T-helper 1 cell (primary cell): ENCODE measurements around the gene ZBTB38.

Source experiments
- DNase-seq, 5 donors: peaks; one replicate each; pipeline ENCODE4 v3.0.0-alpha.2; 2012 to 2020

ZBTB38 gene

DNA sequence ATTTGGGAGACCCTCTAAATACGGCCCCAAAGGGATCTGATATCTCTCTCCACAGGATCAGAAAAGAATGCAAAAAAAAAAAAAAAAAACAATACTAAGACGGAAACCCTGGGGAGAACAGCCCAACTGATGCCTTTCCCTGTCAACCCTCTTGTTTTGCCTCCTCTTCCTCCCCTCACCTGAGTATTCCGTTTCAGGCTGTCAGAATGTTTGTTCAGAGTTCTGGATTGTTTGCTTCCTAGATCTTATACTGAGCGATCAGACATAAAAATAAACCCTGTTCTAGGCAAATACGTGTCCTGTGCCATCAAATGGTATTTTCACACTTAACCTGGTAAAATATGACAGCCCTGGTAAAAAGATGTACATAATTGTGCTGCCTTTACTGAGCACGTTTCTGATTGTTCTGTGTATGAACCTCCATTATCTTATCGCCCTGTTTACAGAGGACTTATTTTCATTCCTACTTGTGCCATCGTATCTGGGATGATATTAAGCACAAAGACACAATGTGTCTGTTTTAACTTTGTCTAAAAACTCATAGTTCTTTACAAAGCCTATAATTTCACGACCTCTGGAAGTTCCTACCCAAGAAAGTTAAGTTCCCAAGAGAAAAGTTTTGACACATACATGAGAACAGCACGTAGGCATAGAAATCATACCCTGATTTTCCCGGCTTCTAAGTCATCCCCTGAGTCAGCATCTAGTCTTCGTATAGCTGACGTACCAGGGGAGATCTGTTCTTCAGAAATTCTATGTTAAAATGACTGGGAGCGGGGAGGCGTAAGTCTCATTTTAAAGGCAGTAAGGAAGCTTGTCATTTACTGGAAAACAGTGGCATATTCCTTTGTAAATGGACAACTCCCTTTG lies 856 bp downstream of the ZBTB38 start:
- DNase-seq: no peak

DNA sequence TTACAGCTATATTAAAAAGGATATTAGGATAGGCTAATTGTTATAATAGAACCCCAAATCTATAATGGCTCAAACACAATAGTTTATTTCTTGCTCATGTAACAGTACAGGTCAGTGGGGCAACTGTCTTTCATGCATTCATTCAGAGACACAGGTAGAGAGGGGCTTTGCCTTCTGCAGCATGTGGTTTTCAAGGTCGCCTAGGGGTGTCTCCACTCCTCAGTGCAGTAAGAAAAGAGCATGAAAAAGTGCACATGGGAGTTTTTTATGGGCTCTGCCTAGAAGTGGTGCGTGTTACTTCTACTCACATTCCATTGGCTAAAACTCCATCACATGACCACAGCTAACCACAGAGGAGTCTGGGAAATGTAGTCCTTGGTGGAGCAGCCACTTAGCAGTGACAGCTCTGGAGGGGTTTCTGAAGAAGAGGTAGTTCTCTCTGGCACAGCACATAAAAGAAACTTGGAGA lies 1.8 kb downstream of the ZBTB38 start:
- DNase-seq: peak; percentile 9 to 85 (median 53)

DNA sequence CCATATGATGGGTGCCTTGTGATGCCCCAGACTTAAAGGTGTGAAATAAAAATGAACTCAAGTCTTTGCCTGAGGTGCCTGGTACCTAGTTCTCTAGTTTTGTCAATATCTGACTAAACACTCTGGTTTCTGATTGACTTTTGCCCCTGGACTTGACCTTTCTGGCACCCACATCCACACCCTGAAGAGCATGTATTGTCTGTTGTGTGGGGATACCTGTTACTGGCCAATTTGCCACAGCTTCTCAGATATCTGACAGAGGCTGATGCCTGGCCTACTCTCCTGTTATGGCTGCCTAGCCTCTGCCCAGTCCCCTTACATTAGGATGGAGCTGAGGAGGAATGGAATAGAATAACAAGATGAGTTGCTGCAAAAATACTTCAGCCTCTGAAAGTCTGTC lies 3.6 kb downstream of the ZBTB38 start:
- DNase-seq: no peak

DNA sequence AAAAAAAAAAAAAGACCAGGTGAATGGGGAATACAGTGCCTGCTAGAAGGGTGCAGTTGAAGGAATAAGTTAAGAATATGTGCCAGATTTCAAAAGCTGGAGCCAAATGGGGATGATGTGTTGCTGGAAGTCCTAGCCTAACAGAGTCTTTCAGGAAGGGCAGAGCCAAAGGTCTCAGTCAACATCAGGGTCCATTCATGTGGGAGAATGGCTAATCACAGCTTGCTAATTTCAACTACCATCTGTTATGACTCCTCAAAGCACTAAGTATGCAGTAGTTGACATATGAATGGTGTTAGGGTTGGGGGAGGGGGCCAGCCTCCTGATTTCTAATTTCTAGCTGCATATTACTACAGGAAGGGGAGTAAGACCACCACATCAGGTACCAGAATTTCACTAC lies 4.4 kb downstream of the ZBTB38 start:
- no peak for DNase-seq

DNA sequence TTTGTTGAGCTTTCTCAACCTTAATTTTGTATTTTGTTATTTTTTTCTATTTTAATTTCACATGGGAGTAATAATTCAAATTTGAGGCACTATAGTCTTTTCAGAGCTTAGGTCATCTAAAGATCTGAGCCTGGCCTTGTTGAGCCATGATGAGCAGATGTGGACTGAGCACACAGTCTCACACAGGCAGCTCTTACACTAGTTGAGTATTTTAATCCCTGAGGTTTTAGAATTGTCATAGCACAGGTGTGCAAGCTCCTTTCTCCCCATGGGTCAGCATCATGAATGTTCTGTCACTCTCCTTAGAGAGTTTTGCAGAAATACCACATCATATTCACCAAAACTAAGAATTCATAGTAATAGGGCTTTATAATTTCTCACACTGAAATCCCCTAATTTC lies 4.9 kb downstream of the ZBTB38 start:
- no peak for DNase-seq

DNA sequence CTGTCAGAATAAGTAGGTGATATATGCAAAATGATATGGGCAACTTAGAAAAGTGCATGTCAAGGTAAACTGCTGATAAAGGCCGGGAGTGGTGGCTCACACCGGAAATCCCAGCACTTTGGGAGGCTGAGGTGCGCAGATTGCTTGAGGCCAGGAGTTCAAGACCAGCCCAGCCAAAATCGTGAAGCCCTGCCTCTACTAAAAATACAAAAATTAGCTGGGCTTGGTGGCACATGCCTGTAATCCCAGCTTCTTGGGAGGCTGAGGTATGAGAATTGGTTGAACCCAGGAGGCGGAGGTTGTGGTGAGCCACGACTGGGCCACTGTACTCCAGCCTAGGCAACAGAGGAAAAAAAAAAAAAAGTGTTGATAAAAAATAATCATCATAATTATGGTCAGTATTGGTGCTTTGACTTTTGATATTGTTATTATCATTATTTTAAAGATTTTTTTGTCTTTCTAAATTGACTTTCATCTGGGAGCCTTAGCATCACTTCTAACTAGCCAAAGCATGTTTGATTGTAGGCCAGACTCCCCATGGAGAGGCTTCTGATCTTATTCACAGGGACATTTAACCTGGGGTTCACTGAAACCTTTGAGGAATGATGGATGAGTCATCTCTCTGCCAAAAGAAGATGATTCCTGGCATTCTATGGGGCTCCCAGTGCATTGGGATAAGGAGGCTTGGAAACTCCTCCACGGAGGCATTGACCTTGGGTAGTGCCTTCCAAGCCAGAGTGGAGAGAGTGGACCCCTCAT lies 5.6 kb downstream of the ZBTB38 start:
- DNase-seq: no peak

DNA sequence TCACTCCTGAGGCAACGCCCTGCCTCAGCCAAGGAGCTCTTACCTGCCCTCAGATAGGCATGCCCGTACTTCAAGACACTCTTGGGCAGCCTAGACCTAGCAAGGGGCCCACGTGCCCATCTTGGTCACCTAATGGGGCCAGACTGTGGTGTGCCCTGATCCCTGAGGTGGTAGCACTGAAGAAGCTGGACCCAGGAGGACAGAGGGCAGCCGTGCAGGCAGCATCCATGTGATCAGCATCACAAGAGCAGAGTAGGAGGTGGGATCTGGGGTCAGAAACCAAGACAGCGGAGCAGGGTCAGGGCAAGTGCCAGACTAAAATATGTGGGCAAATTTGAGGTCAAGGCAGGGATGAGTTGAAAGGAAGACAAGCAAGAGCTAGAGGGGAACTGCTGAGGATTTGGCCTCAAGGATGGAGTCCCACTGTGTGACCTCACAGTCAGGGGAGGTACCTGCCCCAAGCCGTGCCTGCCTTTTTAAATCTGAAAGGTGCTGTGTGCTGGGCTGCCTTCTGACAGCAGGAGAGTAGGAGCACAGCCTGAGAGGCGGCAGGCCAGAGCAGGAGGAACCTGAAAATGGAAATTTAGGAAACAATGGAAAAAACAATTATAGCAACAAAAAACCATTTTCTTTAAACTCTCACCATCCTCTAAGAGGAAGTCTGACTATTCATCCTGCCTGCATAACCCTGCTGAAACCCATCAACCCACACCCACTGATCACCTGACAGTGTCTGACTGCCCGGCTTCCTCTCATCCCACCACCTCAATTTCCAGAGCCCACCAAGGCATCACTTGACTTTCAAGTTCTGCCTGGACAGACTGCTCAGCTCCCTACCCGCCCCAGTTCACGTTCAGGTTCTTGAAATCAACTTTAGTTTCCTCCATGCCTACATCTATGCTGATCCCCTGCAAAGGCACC lies 7.3 kb downstream of the ZBTB38 start:
- no peak for DNase-seq

DNA sequence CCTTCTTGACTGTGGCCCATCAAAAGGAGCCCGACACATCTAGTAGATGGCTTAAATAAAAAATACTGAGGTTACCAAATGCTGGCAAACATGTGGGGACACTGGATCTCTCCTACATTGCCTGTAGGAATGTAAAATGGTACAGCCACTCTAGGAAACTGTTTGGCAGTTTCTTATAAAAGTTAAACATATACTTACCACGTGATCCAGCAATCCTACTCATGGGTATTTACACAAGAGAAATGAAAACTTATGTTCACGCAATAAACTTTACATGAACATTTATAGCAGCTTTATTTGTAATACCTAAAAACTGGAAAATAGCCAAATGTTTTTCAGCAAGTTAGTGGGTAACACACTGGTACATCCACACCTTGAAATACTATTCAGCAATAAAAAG lies 9.1 kb downstream of the ZBTB38 start:
- no peak for DNase-seq

DNA sequence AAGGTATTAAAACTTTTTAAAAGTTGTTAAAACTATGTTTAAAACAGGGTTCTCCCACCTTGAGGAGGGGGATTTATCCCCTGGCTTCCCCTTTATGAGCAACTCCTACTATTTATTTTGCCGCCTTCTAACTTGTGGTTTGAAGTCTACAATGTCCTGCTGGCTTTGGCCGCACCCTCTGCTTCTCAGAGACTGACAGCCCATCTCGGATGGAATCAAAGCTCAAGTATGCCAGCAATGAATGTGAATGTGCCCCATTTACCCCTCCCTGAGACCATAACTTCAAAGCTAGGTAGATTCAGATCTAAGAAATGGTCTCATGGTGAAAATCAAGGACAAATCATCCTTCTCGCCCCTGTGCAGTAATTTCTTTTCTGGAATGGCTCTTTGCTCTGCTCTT lies 10.3 kb downstream of the ZBTB38 start:
- DNase-seq: no peak

DNA sequence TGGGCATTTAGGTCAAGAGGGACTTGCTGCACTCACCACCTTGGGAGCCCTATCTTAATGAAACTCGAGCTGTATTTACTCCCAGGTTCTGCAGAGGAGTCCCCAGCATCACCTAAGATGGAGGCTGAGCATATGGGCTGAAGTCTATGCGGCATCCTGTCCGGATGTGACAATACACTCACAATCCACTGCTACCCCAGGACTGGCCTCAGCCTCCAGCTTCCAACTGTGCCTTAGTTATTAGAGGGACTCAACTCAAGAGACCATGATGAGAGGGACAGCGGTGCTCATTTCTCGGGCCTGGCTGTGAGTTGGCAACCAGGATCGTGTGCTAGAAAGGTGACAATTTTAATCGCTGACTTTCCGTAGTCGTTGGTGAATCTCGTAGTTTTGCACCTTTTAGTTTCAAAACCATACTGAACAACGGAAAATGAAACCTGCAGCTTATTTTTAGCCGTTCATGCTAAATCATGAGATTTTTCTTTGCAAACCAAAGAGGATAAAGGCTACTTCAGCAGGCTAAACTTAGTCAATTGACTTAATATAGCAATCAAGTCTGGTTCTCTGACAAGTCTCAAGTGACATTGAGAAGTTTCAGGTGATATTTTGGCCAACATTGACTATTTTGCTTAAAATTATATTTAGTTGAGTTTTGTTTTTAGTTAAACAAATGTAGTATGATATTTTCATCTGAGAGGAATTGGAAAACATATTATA lies 11.1 kb downstream of the ZBTB38 start:
- peak in 1 of 5 donors; percentile 75 for DNase-seq

DNA sequence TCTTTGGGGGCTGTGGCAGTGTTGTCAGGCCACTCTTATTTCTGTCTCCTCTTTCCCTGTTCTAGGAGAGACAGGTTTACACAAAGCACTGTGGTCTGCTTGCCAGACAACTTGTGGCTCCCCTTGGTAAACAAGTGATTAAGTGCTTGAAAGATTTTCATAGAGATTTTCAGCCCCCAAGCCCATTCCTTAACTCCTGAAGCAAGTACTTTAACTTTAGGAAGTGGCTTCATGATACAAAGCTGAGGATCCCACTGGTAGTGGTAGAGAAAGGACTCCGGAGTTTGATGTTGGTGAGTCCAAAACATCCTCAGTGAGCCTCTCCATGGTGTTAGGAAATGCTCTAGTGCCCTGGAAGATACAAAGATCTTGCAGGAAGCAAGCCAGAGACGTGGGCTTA lies 12.0 kb downstream of the ZBTB38 start:
- DNase-seq: no peak

DNA sequence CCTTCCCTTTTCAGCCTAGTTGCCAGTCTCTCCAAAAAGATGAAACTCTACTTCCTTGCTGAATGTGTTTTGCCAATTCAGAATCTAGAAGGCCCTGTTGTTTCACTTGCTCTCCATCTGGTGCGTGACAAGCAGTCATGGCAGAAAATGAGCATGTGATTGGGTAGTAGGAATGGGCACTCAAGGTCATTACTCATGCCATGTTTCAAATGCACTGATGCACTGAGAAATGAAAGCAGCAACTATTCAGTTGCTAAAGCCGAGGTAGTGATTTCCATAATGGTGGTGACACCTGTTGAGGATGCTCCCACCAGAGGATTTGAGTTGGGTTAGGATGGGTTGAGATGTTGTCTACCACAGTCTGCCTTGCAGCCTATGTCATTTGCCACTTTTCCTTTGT lies 12.7 kb downstream of the ZBTB38 start:
- no peak for DNase-seq

DNA sequence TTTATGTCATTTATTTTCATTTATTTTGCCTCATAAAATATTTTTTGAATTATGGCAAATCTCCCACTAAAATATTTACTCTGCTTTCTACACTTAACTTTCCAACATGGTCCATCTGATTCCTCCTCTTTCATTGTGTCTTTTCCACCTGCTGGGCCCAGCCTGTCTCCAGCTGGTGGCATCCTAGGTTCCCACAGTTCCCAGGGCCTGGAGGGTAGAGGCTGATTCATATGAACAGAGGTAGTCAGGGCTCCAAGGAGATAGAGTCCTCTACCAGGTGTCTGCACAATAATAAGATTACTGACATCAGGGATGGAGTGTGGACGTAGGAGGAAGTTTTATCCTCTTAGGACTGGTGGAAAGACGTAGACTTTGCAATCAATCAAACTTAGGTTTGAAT lies 14.3 kb downstream of the ZBTB38 start:
- no peak for DNase-seq

DNA sequence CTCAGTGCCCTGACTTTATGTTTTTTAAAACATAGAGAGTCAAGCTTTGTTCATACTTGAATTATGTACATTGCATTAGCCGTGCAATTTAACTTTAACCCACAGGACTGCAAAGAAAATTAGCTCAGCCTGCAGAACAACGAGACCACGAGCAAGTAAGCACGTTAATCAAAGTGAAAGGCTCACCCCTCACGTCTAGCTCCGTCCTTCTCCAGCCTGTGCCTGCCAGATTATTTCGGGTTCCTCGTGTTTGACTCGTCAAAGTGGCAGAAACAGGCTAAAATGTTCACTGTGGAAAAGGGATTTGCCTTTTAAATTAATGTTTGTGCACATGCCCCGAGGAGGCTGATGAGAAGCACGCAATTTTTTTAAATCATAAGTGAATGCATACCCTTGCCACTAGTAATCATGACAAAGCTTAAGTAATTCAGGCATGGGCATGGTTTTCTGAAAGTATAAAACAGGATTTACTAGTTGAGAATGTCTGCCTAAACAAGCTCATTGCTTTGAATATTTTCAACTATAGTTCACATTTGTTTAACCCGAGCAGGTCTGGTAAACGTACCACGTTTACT lies 15.3 kb downstream of the ZBTB38 start:
- no peak for DNase-seq

DNA sequence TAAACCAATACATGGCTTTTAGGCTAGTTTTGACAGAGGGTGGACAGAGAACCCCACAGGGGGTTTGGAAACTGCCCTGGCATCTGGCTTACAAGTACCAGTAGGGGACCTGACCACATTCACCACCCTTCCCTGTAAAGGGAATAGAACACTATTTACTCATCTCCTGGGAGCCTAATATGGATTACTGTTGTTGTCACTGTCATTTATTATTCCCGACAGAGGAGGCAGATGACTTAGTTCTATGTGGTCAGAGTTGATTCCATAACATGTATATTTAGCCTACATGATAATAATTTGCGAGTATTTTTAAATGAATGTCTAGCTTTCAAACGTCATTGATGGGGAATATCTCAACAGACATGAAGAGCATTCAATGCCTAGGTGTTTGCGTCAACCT lies 15.9 kb downstream of the ZBTB38 start:
- DNase-seq: no peak

DNA sequence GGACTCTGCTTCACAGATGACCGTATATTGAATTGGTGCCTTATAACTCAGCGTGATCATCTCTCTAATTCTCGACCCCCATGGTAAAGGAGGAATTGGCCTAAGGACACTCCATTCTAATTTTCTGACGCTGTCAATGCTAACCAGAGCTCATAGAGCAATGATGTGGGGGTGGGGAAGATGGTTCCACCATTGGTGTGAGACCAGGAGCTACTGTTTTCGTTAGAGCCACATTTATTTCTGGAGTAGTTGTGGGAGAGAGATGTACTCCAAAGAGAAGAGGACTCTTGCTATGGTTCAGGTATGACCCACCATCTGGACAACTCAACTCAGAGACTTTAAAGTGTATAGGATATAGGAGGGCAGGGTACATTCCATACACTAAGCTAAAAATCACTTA lies 16.3 kb downstream of the ZBTB38 start:
- no peak for DNase-seq

DNA sequence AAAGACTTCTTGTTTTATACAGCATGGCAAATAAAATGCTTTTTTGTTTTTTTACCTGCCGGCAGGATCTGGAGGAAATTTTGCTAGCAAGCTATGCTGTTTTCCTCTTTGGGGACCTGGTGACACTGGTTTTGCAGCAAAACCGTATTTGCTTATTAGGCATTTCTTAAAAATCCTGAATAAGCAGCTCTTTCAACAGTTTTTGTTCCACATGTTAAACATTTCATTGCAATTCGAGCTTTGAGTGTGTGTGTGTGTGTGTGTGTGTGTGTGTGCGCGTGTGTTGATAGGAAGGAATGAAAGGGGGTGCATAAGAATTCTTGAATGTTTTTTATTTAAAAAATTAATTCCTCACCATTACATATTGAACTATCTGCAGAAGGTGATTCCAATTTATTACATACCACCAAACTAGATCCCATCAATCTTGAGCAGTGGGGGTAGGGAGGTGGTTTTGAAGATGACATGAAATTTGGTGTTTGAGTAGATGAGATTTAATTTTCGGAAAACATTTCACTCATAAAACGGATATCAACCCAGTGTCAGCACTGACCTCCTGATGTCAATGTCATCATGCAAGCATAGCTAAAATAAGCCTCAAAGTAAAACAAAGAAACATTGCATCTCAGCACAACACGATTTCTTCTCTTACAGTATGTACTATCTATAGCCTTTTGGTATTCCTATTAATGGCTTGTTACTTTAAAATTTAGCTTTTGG lies 17.3 kb downstream of the ZBTB38 start:
- no peak for DNase-seq

DNA sequence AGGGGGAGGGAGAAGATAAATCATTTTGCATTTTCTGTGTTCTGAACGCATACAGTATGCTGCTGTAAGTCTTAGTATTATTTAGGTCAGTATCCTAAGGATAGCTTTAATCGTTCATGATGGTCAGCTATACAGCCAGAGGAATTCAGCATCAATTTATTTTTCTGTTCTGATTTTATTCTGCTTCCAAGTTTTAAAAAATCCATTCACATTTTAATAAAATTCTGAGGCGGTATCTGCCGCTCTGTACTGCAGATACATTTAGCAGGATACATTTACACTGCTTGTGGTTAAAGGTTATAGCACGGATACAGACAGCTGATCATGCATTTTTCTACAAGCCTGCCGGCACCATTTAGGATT lies 17.8 kb downstream of the ZBTB38 start:
- DNase-seq: no peak

DNA sequence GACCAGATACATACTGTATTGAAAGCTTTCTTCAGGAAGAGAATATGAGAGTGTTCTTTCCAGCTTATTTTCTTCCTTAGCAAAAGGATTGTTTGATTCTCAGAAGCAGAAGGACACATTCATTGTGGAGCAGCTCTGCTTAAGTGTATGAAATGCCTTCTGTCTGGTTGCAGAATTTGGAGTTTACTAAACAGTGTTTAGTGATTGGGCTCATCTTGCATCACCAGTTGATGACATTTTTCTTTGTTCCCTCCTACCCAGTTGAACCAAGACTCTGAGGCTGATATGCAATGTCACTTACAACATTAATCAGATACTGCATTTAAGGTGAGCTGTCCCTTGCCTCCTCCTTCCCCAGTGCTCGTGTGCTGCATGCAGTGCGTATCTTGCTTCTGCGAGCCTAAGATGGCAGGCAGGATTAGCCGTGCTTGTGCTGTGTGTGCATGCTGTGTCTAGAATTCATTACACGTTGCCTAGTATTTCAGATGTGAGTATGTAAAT lies 18.4 kb downstream of the ZBTB38 start:
- peak in 1 of 5 donors; percentile 41 for DNase-seq

DNA sequence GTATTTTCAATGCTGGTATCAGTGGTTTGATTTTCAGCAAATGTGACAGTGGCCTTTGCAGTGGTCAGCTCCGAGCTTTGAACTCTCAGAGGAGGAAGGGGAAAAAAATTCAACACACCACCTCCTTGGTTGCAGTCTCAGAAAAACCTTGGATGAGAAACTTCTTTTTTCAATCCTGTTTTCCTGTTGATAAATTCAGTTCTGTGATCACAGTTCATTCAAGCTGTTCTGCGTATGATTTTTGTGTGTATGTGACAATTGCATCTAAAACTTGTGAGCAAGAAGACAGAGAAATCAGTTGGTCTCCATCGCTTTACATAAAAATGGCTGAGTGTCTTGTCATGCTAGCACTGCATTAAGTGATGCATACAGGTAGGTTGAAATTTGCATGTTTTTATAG lies 19.2 kb downstream of the ZBTB38 start:
- DNase-seq: no peak

DNA sequence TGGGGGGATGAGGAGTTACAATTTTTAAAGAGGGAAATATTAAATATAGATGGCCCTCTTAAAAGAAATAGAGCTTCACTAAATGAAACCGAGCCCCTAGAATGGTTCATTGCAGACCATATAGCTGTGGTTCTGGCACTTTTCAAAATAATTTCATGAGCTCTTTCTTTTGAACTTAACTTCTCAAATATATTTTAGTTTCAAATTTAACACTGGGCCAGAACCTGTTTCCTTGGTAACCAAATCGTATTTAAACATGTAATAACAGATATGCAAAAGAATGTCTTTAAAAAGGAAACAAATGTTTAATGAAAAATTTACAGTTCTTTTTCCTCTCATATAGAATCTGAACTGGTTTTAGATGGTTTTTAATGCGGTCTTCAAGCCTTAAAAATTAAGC lies 20.1 kb downstream of the ZBTB38 start:
- no peak for DNase-seq
